HG03354 (cell line): ENCODE results near the gene UCHL1.
"Not testable (repeated sequence)": the region's sequence is repeated elsewhere in the genome, so short reads cannot be mapped to it uniquely, and the experiment has no call there.

Experiments used
- ATAC-seq: cut with Tn5 transposase; IDR thresholded peaks from one replicate; pipeline ENCODE4 v1.9.1; 2021; ENCODE audit warnings: mild to moderate bottlenecking; ENCODE audit not compliant: unreplicated experiment, poor library complexity, severe bottlenecking

UCHL1 gene

GRCh38 chr4:41285864-41286235, 29.1 kb downstream of the UCHL1 start:
- ATAC-seq, result no peak

- ATAC-seq, result no peak
Observed at GRCh38 chr4:41287005-41287404, 30.3 kb downstream of the UCHL1 start.

- no peak for ATAC-seq
Observed at GRCh38 chr4:41287852-41288251, 31.1 kb downstream of the UCHL1 start.

GRCh38 chr4:41288254-41288653, 31.5 kb downstream of the UCHL1 start:
- ATAC-seq, result no peak

- ATAC-seq, result no peak
Observed at GRCh38 chr4:41290479-41290878, 33.8 kb downstream of the UCHL1 start.

GRCh38 chr4:41294445-41295062, 37.8 kb downstream of the UCHL1 start:
- no peak for ATAC-seq

GRCh38 chr4:41296995-41297394, 40.3 kb downstream of the UCHL1 start:
- no peak for ATAC-seq

GRCh38 chr4:41297832-41298231, 41.1 kb downstream of the UCHL1 start:
- no peak for ATAC-seq

GRCh38 chr4:41299486-41299885, 42.8 kb downstream of the UCHL1 start:
- ATAC-seq, result no peak

- no peak for ATAC-seq
Observed at GRCh38 chr4:41301137-41301536, 44.4 kb downstream of the UCHL1 start.

GRCh38 chr4:41303372-41304118, 46.8 kb downstream of the UCHL1 start:
- ATAC-seq, result no peak

GRCh38 chr4:41304221-41304620, 47.5 kb downstream of the UCHL1 start:
- ATAC-seq, result no peak

- no peak for ATAC-seq
Observed at GRCh38 chr4:41305476-41305875, 48.7 kb downstream of the UCHL1 start.

GRCh38 chr4:41307638-41308037, 50.9 kb downstream of the UCHL1 start:
- no peak for ATAC-seq

GRCh38 chr4:41308398-41308797, 51.7 kb downstream of the UCHL1 start:
- ATAC-seq, result no peak

GRCh38 chr4:41315426-41315825, 58.7 kb downstream of the UCHL1 start:
- not testable (repeated sequence) for ATAC-seq

GRCh38 chr4:41315862-41316261, 59.1 kb downstream of the UCHL1 start:
- no peak for ATAC-seq
